K562 (cell line): Measurements from ENCODE around the gene TTYH2. TPM values are rescaled to one million over a fixed set of nuclear protein-coding genes. Genes with fewer than 3 reads are reported as not detected.

ENCODE experiments used
- CBFA2T2 ChIP-seq: fragments of 450-650 bp; conservative IDR thresholded peaks from 2 replicates; pipeline ENCODE4 v1.6.1; 2017; ENCODE audit warnings: mild to moderate bottlenecking
- CREM ChIP-seq: IDR thresholded peaks from 2 replicates; pipeline ENCODE4 v1.6.1; 2014; ENCODE audit warnings: antibody characterized with exemption, low read depth
- GTF2F1 ChIP-seq: IDR thresholded peaks from 2 replicates; pipeline ENCODE4 v1.6.1; 2011; ENCODE audit warnings: low read depth, low read length, improper control_type of control experiment
- KLF1 ChIP-seq: fragments of 450-650 bp; IDR thresholded peaks from 2 replicates; pipeline ENCODE4 v1.6.1; 2016; ENCODE audit warnings: missing genetic modification characterization, missing compliant biosample characterization
- RBFOX2 ChIP-seq: fragments of 200-400 bp; formaldehyde crosslinking; IDR thresholded peaks from 2 replicates; pipeline ENCODE4 v1.6.1; 2017; ENCODE audit warnings: low read depth, mild to moderate bottlenecking, low read length, moderate library complexity
- SP1 ChIP-seq: sonication (generic); formaldehyde crosslinking; IDR thresholded peaks from 2 replicates; pipeline ENCODE4 v1.8.1; 2022; ENCODE audit warnings: mild to moderate bottlenecking, missing genetic modification reagents
- TARDBP ChIP-seq: fragments of 450-650 bp; IDR thresholded peaks from 2 replicates; pipeline ENCODE4 v1.6.1; 2016
- TCFL5 ChIP-seq: fragments of 250-450 bp; sonication (Bioruptor Pico); conservative IDR thresholded peaks from 2 replicates; pipeline ENCODE4 v1.6.1; 2021; ENCODE audit warnings: mild to moderate bottlenecking, moderate library complexity, matching md5 sums
- ZNF780A ChIP-seq: fragments of 250-450 bp; sonication (Bioruptor Pico); IDR thresholded peaks from 2 replicates; pipeline ENCODE4 v1.5.0; 2021; ENCODE audit warnings: mild to moderate bottlenecking
- polyA plus RNA-seq, 8 experiments: library from polyadenylated mRNA; depleted of rRNA in 4 of 8; stranded (reverse) in 5 of 8; unstranded in 3 of 8; fragments of >200 nt; fragmentation: Nextera tagmentation in 2 of 8; fragmentation: Illumina TruSeq in 1 of 8; extraction: Ambion mirVana in 2 of 8; extraction: Trizol in 1 of 8; gene quantifications; 2 replicates each; pipeline versions ENCODE4 v1.2.1 to v1.2.3, GENCODE V29; 2011 to 2014; ENCODE audit warnings: inconsistent platforms in 1 of 8, missing spikeins in 1 of 8
- total RNA-seq, 7 experiments: library from RNA; depleted of rRNA in 6 of 7; stranded (reverse); fragments of >200 nt in 6 of 7; fragmentation: Illumina TruSeq in 2 of 7; extraction: Trizol in 2 of 7; gene quantifications; 2 replicates each; pipeline versions ENCODE4 v1.2.1 to v1.2.3, GENCODE V29; 2011 to 2021; ENCODE audit warnings: low replicate concordance in 1 of 7
- TF ChIP-seq, protein P1 (sequence below): sonication (generic); formaldehyde crosslinking; IDR thresholded peaks from 2 replicates; pipeline ENCODE4 v1.8.0; 2023; ENCODE audit warnings: missing genetic modification reagents, mild to moderate bottlenecking, borderline replicate concordance
- TF ChIP-seq, protein P2 (sequence below), 2 experiments: fragments of 450-650 bp; IDR thresholded peaks; 2 replicates each; pipeline ENCODE4 v1.6.1; 2016
- TF ChIP-seq, protein P3 (sequence below): sonication (generic); formaldehyde crosslinking; IDR thresholded peaks from 2 replicates; pipeline ENCODE4 v1.8.1; 2023; ENCODE audit warnings: mild to moderate bottlenecking, missing genetic modification reagents
- TF ChIP-seq, protein P4 (sequence below): sonication (generic); formaldehyde crosslinking; IDR thresholded peaks from 2 replicates; pipeline ENCODE4 v1.8.0; 2022; ENCODE audit warnings: mild to moderate bottlenecking, missing genetic modification reagents, borderline replicate concordance

TTYH2 gene
- total and polyA plus RNA-seq, 9 of the 15 experiments (the other 6 are each of a cell fraction or from before 2014, with no cell fraction given) = 0.03 to 2.0 (median 0.91) TPM

- TF ChIP-seq, protein P1, sequence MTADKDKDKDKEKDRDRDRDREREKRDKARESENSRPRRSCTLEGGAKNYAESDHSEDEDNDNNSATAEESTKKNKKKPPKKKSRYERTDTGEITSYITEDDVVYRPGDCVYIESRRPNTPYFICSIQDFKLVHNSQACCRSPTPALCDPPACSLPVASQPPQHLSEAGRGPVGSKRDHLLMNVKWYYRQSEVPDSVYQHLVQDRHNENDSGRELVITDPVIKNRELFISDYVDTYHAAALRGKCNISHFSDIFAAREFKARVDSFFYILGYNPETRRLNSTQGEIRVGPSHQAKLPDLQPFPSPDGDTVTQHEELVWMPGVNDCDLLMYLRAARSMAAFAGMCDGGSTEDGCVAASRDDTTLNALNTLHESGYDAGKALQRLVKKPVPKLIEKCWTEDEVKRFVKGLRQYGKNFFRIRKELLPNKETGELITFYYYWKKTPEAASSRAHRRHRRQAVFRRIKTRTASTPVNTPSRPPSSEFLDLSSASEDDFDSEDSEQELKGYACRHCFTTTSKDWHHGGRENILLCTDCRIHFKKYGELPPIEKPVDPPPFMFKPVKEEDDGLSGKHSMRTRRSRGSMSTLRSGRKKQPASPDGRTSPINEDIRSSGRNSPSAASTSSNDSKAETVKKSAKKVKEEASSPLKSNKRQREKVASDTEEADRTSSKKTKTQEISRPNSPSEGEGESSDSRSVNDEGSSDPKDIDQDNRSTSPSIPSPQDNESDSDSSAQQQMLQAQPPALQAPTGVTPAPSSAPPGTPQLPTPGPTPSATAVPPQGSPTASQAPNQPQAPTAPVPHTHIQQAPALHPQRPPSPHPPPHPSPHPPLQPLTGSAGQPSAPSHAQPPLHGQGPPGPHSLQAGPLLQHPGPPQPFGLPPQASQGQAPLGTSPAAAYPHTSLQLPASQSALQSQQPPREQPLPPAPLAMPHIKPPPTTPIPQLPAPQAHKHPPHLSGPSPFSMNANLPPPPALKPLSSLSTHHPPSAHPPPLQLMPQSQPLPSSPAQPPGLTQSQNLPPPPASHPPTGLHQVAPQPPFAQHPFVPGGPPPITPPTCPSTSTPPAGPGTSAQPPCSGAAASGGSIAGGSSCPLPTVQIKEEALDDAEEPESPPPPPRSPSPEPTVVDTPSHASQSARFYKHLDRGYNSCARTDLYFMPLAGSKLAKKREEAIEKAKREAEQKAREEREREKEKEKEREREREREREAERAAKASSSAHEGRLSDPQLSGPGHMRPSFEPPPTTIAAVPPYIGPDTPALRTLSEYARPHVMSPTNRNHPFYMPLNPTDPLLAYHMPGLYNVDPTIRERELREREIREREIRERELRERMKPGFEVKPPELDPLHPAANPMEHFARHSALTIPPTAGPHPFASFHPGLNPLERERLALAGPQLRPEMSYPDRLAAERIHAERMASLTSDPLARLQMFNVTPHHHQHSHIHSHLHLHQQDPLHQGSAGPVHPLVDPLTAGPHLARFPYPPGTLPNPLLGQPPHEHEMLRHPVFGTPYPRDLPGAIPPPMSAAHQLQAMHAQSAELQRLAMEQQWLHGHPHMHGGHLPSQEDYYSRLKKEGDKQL (CRISPR knock-in tag) = no peak
- TF ChIP-seq RBFOX2 (0 out of 2 replicates have a peak, but pooled peaks have one; percentile 19), SP1 (CRISPR knock-in tag) (peak; percentile 12; the same call in 1 of the 2 replicates), CREM (0 out of 2 replicates have a peak, but pooled peaks have one; percentile 3), GTF2F1 (no peak), ZNF780A (CRISPR knock-in tag) (no peak), CBFA2T2 (no peak), KLF1 (tag) (peak; percentile 29; the same call in 1 of the 2 replicates), TCFL5 (CRISPR knock-in tag) (no peak), TARDBP (peak; percentile 11; the same call in 1 of the 2 replicates)
- TF ChIP-seq, protein P2, sequence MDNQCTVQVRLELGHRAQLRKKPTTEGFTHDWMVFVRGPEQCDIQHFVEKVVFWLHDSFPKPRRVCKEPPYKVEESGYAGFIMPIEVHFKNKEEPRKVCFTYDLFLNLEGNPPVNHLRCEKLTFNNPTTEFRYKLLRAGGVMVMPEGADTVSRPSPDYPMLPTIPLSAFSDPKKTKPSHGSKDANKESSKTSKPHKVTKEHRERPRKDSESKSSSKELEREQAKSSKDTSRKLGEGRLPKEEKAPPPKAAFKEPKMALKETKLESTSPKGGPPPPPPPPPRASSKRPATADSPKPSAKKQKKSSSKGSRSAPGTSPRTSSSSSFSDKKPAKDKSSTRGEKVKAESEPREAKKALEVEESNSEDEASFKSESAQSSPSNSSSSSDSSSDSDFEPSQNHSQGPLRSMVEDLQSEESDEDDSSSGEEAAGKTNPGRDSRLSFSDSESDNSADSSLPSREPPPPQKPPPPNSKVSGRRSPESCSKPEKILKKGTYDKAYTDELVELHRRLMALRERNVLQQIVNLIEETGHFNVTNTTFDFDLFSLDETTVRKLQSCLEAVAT (IDR thresholded peaks at IDR 0.05) = peak in 1 of 2 experiments; percentile 84; a peak in 1 of 4 replicates
- TF ChIP-seq, protein P3, sequence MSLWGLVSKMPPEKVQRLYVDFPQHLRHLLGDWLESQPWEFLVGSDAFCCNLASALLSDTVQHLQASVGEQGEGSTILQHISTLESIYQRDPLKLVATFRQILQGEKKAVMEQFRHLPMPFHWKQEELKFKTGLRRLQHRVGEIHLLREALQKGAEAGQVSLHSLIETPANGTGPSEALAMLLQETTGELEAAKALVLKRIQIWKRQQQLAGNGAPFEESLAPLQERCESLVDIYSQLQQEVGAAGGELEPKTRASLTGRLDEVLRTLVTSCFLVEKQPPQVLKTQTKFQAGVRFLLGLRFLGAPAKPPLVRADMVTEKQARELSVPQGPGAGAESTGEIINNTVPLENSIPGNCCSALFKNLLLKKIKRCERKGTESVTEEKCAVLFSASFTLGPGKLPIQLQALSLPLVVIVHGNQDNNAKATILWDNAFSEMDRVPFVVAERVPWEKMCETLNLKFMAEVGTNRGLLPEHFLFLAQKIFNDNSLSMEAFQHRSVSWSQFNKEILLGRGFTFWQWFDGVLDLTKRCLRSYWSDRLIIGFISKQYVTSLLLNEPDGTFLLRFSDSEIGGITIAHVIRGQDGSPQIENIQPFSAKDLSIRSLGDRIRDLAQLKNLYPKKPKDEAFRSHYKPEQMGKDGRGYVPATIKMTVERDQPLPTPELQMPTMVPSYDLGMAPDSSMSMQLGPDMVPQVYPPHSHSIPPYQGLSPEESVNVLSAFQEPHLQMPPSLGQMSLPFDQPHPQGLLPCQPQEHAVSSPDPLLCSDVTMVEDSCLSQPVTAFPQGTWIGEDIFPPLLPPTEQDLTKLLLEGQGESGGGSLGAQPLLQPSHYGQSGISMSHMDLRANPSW (CRISPR knock-in tag) = no peak
- TF ChIP-seq, protein P4, sequence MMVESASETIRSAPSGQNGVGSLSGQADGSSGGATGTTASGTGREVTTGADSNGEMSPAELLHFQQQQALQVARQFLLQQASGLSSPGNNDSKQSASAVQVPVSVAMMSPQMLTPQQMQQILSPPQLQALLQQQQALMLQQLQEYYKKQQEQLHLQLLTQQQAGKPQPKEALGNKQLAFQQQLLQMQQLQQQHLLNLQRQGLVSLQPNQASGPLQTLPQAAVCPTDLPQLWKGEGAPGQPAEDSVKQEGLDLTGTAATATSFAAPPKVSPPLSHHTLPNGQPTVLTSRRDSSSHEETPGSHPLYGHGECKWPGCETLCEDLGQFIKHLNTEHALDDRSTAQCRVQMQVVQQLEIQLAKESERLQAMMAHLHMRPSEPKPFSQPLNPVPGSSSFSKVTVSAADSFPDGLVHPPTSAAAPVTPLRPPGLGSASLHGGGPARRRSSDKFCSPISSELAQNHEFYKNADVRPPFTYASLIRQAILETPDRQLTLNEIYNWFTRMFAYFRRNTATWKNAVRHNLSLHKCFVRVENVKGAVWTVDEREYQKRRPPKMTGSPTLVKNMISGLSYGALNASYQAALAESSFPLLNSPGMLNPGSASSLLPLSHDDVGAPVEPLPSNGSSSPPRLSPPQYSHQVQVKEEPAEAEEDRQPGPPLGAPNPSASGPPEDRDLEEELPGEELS (CRISPR knock-in tag) = peak; percentile 58; the same call in 1 of the 2 replicates
Observed at GRCh38 chr17:74212209-74212912, 1.0 kb upstream of the TTYH2 start (continued).
